Urinary bladder (tissue), 4 donors: Measurements from ENCODE around the gene DRD3. TPM values are rescaled to one million over a fixed set of nuclear protein-coding genes. Genes with fewer than 3 reads are reported as not detected.
A peak's percentile ranks its signal among the peaks of the same experiment; 100 is the strongest.

ENCODE experiments used
- DNase-seq: peaks from one replicate; pipeline ENCODE4 v3.0.0-alpha.2; 2015; ENCODE audit errors: extremely low spot score
- H3K27ac ChIP-seq: one replicate; pipeline ENCODE4 v1.5.1; 2013; ENCODE audit warnings: low read depth, mild to moderate bottlenecking, moderate library complexity
- H3K36me3 ChIP-seq: one replicate; pipeline ENCODE4 v1.6.1; 2013; ENCODE audit warnings: mild to moderate bottlenecking, moderate library complexity; ENCODE audit not compliant: insufficient read depth
- H3K4me1 ChIP-seq: one replicate; pipeline ENCODE4 v1.6.1; 2013; ENCODE audit warnings: mild to moderate bottlenecking, moderate library complexity; ENCODE audit not compliant: insufficient read depth
- H3K4me3 ChIP-seq: one replicate; pipeline ENCODE4 v1.5.1; 2013; ENCODE audit warnings: low read depth, low read length
- WGBS: extraction: QIAGEN DNeasy Blood & Tissue Kit; methylation state at CpG from one replicate; pipeline ENCODE4 v1.1.7; 2013; 5-methylcytosine and 5-hydroxymethylcytosine counted together
- polyA plus RNA-seq: library from polyadenylated mRNA; stranded (reverse); fragments of 200-250 nt; gene quantifications from one replicate; pipeline ENCODE4 v1.2.3, GENCODE V29; 2013
- total RNA-seq: library from RNA; depleted of rRNA; stranded (reverse); fragments of >200 nt; gene quantifications from one replicate; pipeline ENCODE4 v1.2.3, GENCODE V29; 2014
- donor health status: healthy with polysubstance abuse.
- donor health status: healthy.

Gene DRD3
- total and polyA plus RNA-seq, 2 donors, result not detected

DNA sequence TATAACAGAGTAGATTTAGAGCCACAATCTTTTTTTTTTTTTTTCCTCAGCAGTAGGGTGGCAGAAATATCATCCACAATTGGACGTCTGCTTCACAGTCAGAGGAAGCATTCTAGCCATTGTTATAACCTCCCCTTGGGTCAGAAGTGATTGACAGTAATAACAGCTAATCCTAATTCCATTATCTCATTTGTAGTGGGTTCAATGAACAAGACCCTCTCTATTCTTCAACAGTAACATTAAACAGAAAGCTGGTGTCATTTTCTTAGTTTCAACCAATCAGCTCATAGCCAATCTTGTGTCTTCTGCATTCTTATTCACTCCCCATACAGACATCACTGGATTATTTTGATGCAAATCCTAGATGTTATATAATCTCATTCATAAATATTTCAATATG lies 77.8 kb downstream of the DRD3 start:
- no peaks in the 10 kb centered on the region for H3K4me1 ChIP-seq
- DNase-seq, result no peak
- 66% methylated on average over 1 of the region's 1 CpG for WGBS
- H3K4me3 ChIP-seq, result no peak overlapping the region
- H3K36me3 ChIP-seq, result no peaks in the 10 kb centered on the region
- H3K27ac ChIP-seq, result no peak overlapping the region

- 67% methylated on average over 3 of the region's 3 CpGs for whole genome bisulfite sequencing
Measured at GRCh38 chr3:114095796-114096195, 83.1 kb downstream of the DRD3 start.

DNA sequence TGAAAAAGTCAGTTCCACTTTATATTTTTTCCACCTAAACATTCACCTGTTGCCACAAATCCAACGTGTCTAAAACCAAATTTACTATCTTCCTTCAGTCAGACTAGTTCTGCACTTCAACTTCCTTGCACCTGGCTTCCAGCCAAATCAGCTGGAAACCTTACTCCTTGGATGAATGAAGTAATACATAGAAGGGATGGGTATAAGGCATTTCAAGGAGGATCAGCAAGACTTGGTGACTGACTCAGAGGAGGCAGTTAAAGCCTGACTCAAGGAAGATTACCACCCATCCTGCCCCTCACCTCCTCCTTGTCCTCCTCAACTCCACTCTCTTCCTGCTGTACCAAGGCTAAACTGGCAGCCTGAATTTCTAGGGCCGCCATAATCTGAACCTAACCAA lies 85.3 kb downstream of the DRD3 start:
- Histone ChIP-seq H3K4me1 (peaks cover 3% of the 10 kb centered on the region), H3K27ac (no peak overlapping the region), H3K4me3 (no peak overlapping the region), H3K36me3 (no peaks in the 10 kb centered on the region)
- DNase-seq, result no peak
- 52% methylated on average over 2 of the region's 2 CpGs for WGBS

More at GRCh38 chr3:114095796-114096195, 83.1 kb downstream of the DRD3 start:
- no peak overlapping the region for H3K27ac ChIP-seq
- no peak overlapping the region for H3K4me3 ChIP-seq
- H3K36me3 ChIP-seq, result no peaks in the 10 kb centered on the region
- peaks cover 3% of the 10 kb centered on the region for H3K4me1 ChIP-seq
- DNase-seq, result no peak

- Histone ChIP-seq H3K36me3 (no peaks in the 10 kb centered on the region), H3K27ac (no peak overlapping the region), H3K4me3 (no peak overlapping the region), H3K4me1 (peaks cover 3% of the 10 kb centered on the region)
- 22% methylated on average over 3 of the region's 3 CpGs for WGBS
- no peak for DNase-seq
Measured at GRCh38 chr3:114093016-114093380, 85.9 kb downstream of the DRD3 start.

GRCh38 chr3:114092151-114093015 lies 86.5 kb downstream of the DRD3 start:
- peaks cover 3% of the 10 kb centered on the region for H3K4me1 ChIP-seq
- H3K36me3 ChIP-seq, result no peaks in the 10 kb centered on the region
- DNase-seq, result peak; percentile 15
- H3K27ac ChIP-seq, result no peak overlapping the region
- H3K4me3 ChIP-seq, result no peak overlapping the region
- 46% methylated on average over 13 of the region's 13 CpGs for whole genome bisulfite sequencing

- peaks cover 2% of the 10 kb centered on the region for H3K36me3 ChIP-seq
- peaks cover 3% of the 10 kb centered on the region for H3K4me1 ChIP-seq
- H3K4me3 ChIP-seq, result no peak overlapping the region
- no peak overlapping the region for H3K27ac ChIP-seq
- DNase-seq, result no peak
Measured at GRCh38 chr3:114089675-114090074, 89.2 kb downstream of the DRD3 start.

DNA sequence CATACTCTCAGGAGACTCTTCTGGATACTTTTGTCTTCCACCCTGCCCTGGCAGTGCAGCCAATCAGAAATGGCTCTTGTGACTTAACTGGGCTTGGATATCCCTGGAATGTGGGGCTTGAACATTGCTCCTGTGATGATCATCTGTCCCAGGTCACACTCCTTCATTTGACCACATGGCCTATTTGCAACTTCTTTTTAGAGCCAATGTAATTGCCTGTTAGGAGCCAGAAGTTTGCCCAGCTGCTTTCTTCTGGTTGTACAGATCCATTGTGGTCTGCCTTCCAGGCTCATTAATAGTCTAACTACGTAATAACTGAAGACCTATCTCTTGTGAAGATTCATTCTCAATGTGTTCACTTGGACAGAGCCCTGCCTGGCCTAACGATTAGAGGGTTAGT lies 92.5 kb downstream of the DRD3 start:
- Histone ChIP-seq H3K4me3 (no peak overlapping the region), H3K4me1 (no peaks in the 10 kb centered on the region), H3K27ac (no peak overlapping the region), H3K36me3 (peaks cover 2% of the 10 kb centered on the region)
- DNase-seq, result no peak
- 96% methylated on average over 2 of the region's 2 CpGs for WGBS

DNA sequence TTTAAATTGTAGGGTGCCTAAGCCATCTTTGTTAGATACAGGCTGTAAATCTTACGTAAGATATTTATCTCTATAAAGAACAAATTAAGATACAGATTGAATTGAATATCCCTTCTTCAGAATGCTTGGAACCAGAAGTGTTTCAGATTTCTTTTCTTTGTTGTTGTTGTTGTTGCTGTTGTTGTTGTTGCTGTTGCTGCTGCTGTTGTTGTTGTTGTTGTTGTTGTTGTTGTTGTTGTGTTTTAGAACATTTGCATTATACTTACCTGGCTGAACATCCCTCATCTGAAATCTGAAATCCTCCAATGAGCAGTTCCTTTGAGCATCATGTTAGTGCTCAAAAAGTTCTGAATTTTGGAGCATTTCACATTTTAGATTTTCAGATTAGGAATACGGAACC lies 95.7 kb downstream of the DRD3 start:
- no peak for DNase-seq
- no peak overlapping the region for H3K4me3 ChIP-seq
- 97% methylated on average over 2 of the region's 2 CpGs for WGBS
- H3K27ac ChIP-seq, result no peak overlapping the region
- no peaks in the 10 kb centered on the region for H3K4me1 ChIP-seq
- H3K36me3 ChIP-seq, result peaks cover 2% of the 10 kb centered on the region

GRCh38 chr3:114081037-114081436 lies 97.8 kb downstream of the DRD3 start:
- Histone ChIP-seq H3K4me3 (no peak overlapping the region), H3K4me1 (no peaks in the 10 kb centered on the region), H3K36me3 (peaks cover 4% of the 10 kb centered on the region), H3K27ac (no peak overlapping the region)
- no peak for DNase-seq

DNA sequence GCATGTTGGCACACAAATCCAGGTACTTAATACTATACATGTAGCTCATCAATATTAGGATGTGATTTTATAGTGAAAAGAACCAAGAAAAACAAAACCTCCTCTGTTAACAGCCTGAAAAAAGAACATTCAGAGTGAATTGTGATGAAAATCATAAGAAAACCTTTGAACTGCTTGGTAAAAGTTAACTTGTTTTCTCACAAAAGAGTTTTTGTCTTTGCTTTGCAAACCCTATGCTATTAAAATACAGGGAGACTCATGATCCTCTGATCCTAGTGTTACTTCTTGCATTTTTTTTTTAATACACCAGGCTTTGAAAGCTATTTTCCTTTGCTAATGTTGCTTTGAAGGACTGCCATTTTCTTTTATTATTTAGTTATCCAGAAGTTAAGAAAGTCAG lies 98.7 kb downstream of the DRD3 start:
- no peak overlapping the region for H3K27ac ChIP-seq
- H3K4me1 ChIP-seq, result no peaks in the 10 kb centered on the region
- no peak for DNase-seq
- peaks cover 3% of the 10 kb centered on the region for H3K36me3 ChIP-seq
- H3K4me3 ChIP-seq, result no peak overlapping the region

DNA sequence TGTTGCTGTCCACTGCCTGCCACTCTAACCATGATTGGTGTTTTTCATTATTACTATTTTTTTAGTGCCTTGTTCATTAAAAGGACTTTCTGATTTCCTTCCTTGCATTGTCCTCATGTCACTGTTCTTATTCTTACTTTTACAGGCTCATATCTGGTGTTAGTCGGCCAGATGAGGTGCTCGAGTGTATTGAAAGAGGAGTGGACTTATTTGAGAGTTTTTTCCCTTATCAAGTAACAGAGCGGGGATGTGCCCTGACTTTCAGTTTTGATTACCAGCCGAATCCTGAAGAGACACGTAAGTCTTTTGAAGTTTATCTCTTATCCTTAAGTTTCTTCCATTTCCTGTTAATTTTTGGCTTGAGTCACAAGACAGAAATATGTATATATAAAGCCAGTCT lies 99.1 kb downstream of the DRD3 start:
- Histone ChIP-seq H3K4me3 (no peak overlapping the region), H3K27ac (no peak overlapping the region), H3K4me1 (no peaks in the 10 kb centered on the region), H3K36me3 (peaks cover 3% of the 10 kb centered on the region)
- WGBS, result 61% methylated on average over 5 of the region's 5 CpGs
- no peak for DNase-seq

GRCh38 chr3:114078126-114078525 lies 100.7 kb downstream of the DRD3 start:
- H3K4me1 ChIP-seq, result no peaks in the 10 kb centered on the region
- peaks cover 9% of the 10 kb centered on the region for H3K36me3 ChIP-seq
- DNase-seq, result no peak
- no peak overlapping the region for H3K4me3 ChIP-seq
- H3K27ac ChIP-seq, result no peak overlapping the region
